Measurements from ENCODE around the gene HMOX1. TPM values are rescaled to one million over a fixed set of nuclear protein-coding genes. Genes with fewer than 3 reads are reported as not detected.

HMOX1 gene
- total RNA-seq, 1 experiment from 2014 or later = 12.1 TPM

- H3K27me3 Mint-ChIP-seq (ENCODE audit: low read depth) = peaks cover 10% of the 10 kb centered on the region; the same call in 1 of the 2 replicates
- H3K9me3 Mint-ChIP-seq = no peaks in the 10 kb centered on the region
- H3K36me3 Mint-ChIP-seq = no peaks in the 10 kb centered on the region
- peaks cover 18% of the 10 kb centered on the region for H3K4me1 Mint-ChIP-seq
- H3K4me3 Mint-ChIP-seq = peak overlapping the region; percentile 76
- ATAC-seq = peak; percentile 92
- POLR2A ChIA-PET = interaction anchor here (1.0 kb wide), 2 partner anchors 17 to 18 kb away, joined by 3 read pairs; no protein-coding TSS in a partner anchor
- DNase-seq (ENCODE audit: low spot score) = peak; percentile 94
- H3K27ac Mint-ChIP-seq = no peak overlapping the region
- CTCF ChIA-PET = interaction anchor here (0.6 to 2.5 kb wide), 47 partner anchors 9 to 715 kb away, joined by 3 to 19 read pairs (median 5); partner anchors contain the start of genes HMOX1 and TOM1
- TF ChIP-seq SP1 (CRISPR knock-in tag; conservative IDR thresholded peaks at IDR 0.05) = peak; percentile 72
- TF ChIP-seq ZMAT4 (CRISPR knock-in tag; IDR thresholded peaks at IDR 0.05) = no peak
- TF ChIP-seq ZNF263 (CRISPR knock-in tag; IDR thresholded peaks at IDR 0.05; ENCODE audit: low read depth) = no peak
- no peak for TF ChIP-seq RELA (CRISPR knock-in tag; IDR thresholded peaks at IDR 0.05; ENCODE audit: borderline replicate concordance)
- TF ChIP-seq ELF4 (CRISPR knock-in tag; IDR thresholded peaks at IDR 0.05; ENCODE audit: low read depth) = no peak
- TF ChIP-seq MXD4 (CRISPR knock-in tag; IDR thresholded peaks at IDR 0.05; ENCODE audit: borderline replicate concordance) = no peak
- TF ChIP-seq FOXJ3 (CRISPR knock-in tag; IDR thresholded peaks at IDR 0.05; ENCODE audit: borderline replicate concordance) = no peak
- no peak for TF ChIP-seq SMAD4 (CRISPR knock-in tag; IDR thresholded peaks at IDR 0.05)
- no peak for TF ChIP-seq MYBL2 (CRISPR knock-in tag; IDR thresholded peaks at IDR 0.05)
- TF ChIP-seq ZSCAN18 (CRISPR knock-in tag; IDR thresholded peaks at IDR 0.05) = no peak
- no peak for TF ChIP-seq CBFB (CRISPR knock-in tag; IDR thresholded peaks at IDR 0.05; ENCODE audit: low read depth)
- peak; percentile 46; the same call in 1 of the 2 replicates for TF ChIP-seq ARID4B (CRISPR knock-in tag; IDR thresholded peaks at IDR 0.05; ENCODE audit: borderline replicate concordance)
- TF ChIP-seq TCF7 (CRISPR knock-in tag; IDR thresholded peaks at IDR 0.05; ENCODE audit: low read depth) = no peak
- TF ChIP-seq HMGXB4 (CRISPR knock-in tag; IDR thresholded peaks at IDR 0.05) = peak; percentile 91
- TF ChIP-seq NR2C2 (CRISPR knock-in tag; IDR thresholded peaks at IDR 0.05) = no peak
- TF ChIP-seq E2F5 (CRISPR knock-in tag; IDR thresholded peaks at IDR 0.05) = no peak
- peak; percentile 79; the same call in 1 of the 2 replicates for TF ChIP-seq ETV6 (CRISPR knock-in tag; IDR thresholded peaks at IDR 0.05)
- TF ChIP-seq, protein P1, sequence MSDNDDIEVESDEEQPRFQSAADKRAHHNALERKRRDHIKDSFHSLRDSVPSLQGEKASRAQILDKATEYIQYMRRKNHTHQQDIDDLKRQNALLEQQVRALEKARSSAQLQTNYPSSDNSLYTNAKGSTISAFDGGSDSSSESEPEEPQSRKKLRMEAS (CRISPR knock-in tag; IDR thresholded peaks at IDR 0.05) = peak; percentile 50
- TF ChIP-seq EMX1 (CRISPR knock-in tag; IDR thresholded peaks at IDR 0.05) = no peak
- TF ChIP-seq TEAD4 (CRISPR knock-in tag; IDR thresholded peaks at IDR 0.05) = no peak
- no peak for TF ChIP-seq ESRRA (CRISPR knock-in tag; IDR thresholded peaks at IDR 0.05; ENCODE audit: borderline replicate concordance)
- TF ChIP-seq PRRX2 (CRISPR knock-in tag; IDR thresholded peaks at IDR 0.05) = no peak
- TF ChIP-seq, protein P2, sequence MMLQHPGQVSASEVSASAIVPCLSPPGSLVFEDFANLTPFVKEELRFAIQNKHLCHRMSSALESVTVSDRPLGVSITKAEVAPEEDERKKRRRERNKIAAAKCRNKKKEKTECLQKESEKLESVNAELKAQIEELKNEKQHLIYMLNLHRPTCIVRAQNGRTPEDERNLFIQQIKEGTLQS (CRISPR knock-in tag; conservative IDR thresholded peaks at IDR 0.05) = no peak
- no peak for TF ChIP-seq ZNF317 (CRISPR knock-in tag; IDR thresholded peaks at IDR 0.05; ENCODE audit: borderline replicate concordance, low read depth)
- TF ChIP-seq NFYB (CRISPR knock-in tag; conservative IDR thresholded peaks at IDR 0.05; ENCODE audit: low read depth) = no peak
- TF ChIP-seq ZNF219 (CRISPR knock-in tag; IDR thresholded peaks at IDR 0.05; ENCODE audit: borderline replicate concordance) = no peak
Measured at GRCh38 chr22:35350539-35351503, 30.1 kb upstream of the HMOX1 start.

All from WTC11 (cell line).